IgD-negative memory B cell (primary cell): ENCODE results near the gene ARMH1. TPM values are rescaled to one million over a fixed set of nuclear protein-coding genes. Genes with fewer than 3 reads are reported as not detected.

Experiments
- polyA plus RNA-seq: library from polyadenylated mRNA; unstranded; fragments of 300-500 nt; fragmentation: Illumina TruSeq; gene quantifications from one replicate; pipeline ENCODE4 v1.2.3, GENCODE V29; 2021

Gene ARMH1
- polyA plus RNA-seq, 1 donor from 2014 or later, result 5.6 TPM

Other genes with a start within 250 kb of the ARMH1 start
- 11.5 TPM for gene TMEM53, start 233 bp upstream of the ARMH1 start, polyA plus RNA-seq
- not detected for gene RNU5D-1, start 56.5 kb downstream of the ARMH1 start, polyA plus RNA-seq
- 0.39 TPM for gene KIF2C, start 65.1 kb downstream of the ARMH1 start, polyA plus RNA-seq
- gene RPS8, start 100.8 kb downstream of the ARMH1 start, polyA plus RNA-seq, result 1,590 TPM
- gene BEST4, start 113.5 kb downstream of the ARMH1 start, polyA plus RNA-seq, result 0.94 TPM
- gene PLK3, start 125.7 kb downstream of the ARMH1 start, polyA plus RNA-seq, result 9.6 TPM
- gene DYNLT4, start 132.6 kb downstream of the ARMH1 start, polyA plus RNA-seq, result not detected
- not detected for gene BTBD19, start 133.8 kb downstream of the ARMH1 start, polyA plus RNA-seq
- 0.21 TPM for gene PTCH2, start 168.5 kb downstream of the ARMH1 start, polyA plus RNA-seq